HepG2 (cell line): ENCODE measurements around the gene NCOA7. TPM values are rescaled to one million over a fixed set of nuclear protein-coding genes. Genes with fewer than 3 reads are reported as not detected.

Experiments used
- ETV5 ChIP-seq: IDR thresholded peaks from 2 replicates; pipeline ENCODE4 v1.6.1; 2018; ENCODE audit warnings: missing biosample characterization, missing genetic modification reagents, inconsistent platforms, borderline replicate concordance
- HOXD1 ChIP-seq: sonication (generic); formaldehyde crosslinking; IDR thresholded peaks from 2 replicates; pipeline ENCODE4 v1.5.0; 2020; ENCODE audit warnings: missing genetic modification reagents
- KAT2B ChIP-seq: fragments of 150-350 bp; IDR thresholded peaks from 2 replicates; pipeline ENCODE4 v1.6.1; 2014; ENCODE audit warnings: low read depth, low read length, borderline replicate concordance
- KMT2A ChIP-seq: sonication (generic); formaldehyde crosslinking; IDR thresholded peaks from 2 replicates; pipeline ENCODE4 v1.4.0; 2020; ENCODE audit warnings: missing genetic modification reagents
- SOX6 ChIP-seq, 2 experiments: fragments of 450-650 bp in 1 of 2; sonication (generic) in 1 of 2; formaldehyde crosslinking in 1 of 2; IDR thresholded peaks; 2 replicates each; pipeline versions ENCODE4 v1.4.0 to v1.6.1; 2017 to 2020; ENCODE audit warnings: antibody characterized with exemption in 1 of 2, mild to moderate bottlenecking in 1 of 2, missing genetic modification reagents in 1 of 2
- ZKSCAN8 ChIP-seq: IDR thresholded peaks from 2 replicates; pipeline ENCODE4 v1.6.1; 2016; ENCODE audit warnings: borderline replicate concordance, missing genetic modification reagents, missing compliant biosample characterization
- ZNF335 ChIP-seq: sonication (generic); formaldehyde crosslinking; IDR thresholded peaks from 2 replicates; pipeline ENCODE4 v1.4.0; 2020; ENCODE audit warnings: missing genetic modification reagents
- polyA plus RNA-seq, 8 experiments: library from polyadenylated mRNA; depleted of rRNA in 3 of 8; stranded (reverse) in 7 of 8; unstranded in 1 of 8; fragments of >200 nt; fragmentation: Illumina TruSeq in 4 of 8; extraction: Trizol in 4 of 8; gene quantifications; 2 replicates each; pipeline versions ENCODE4 v1.2.1 to v1.2.3, GENCODE V29; 2011 to 2016; ENCODE audit warnings: low read depth in 4 of 8, missing spikeins in 1 of 8, mixed read lengths in 1 of 8; ENCODE audit not compliant: insufficient read depth in 1 of 8
- total RNA-seq, 5 experiments: library from RNA; depleted of rRNA; stranded (reverse); fragments of >200 nt; fragmentation: Illumina TruSeq; extraction: Trizol; gene quantifications; 2 replicates each; pipeline ENCODE4 v1.2.3, GENCODE V29; 2016; ENCODE audit warnings: low read depth in 1 of 5
- TF ChIP-seq, protein P1 (sequence below): sonication (generic); formaldehyde crosslinking; IDR thresholded peaks from 2 replicates; pipeline ENCODE4 v1.4.0; 2020; ENCODE audit warnings: mild to moderate bottlenecking, missing genetic modification reagents
- TF ChIP-seq, protein P2 (sequence below): sonication (generic); formaldehyde crosslinking; IDR thresholded peaks from 2 replicates; pipeline ENCODE4 v1.4.0; 2020; ENCODE audit warnings: missing genetic modification reagents
- TF ChIP-seq, protein P3 (sequence below): sonication (generic); formaldehyde crosslinking; IDR thresholded peaks from 2 replicates; pipeline ENCODE4 v1.4.0; 2020; ENCODE audit warnings: mild to moderate bottlenecking, missing genetic modification reagents
- TF ChIP-seq, protein P4 (sequence below): sonication (generic); formaldehyde crosslinking; IDR thresholded peaks from 2 replicates; pipeline ENCODE4 v1.9.0; 2021; ENCODE audit warnings: missing genetic modification reagents, borderline replicate concordance
- TF ChIP-seq, protein P5 (sequence below): sonication (generic); formaldehyde crosslinking; IDR thresholded peaks from 2 replicates; pipeline ENCODE4 v1.5.0; 2020; ENCODE audit warnings: mild to moderate bottlenecking, missing genetic modification reagents, moderate library complexity
- TF ChIP-seq, protein P6 (sequence below): sonication (generic); formaldehyde crosslinking; IDR thresholded peaks from 2 replicates; pipeline ENCODE4 v1.5.0; 2020; ENCODE audit warnings: mild to moderate bottlenecking, missing genetic modification reagents, borderline replicate concordance

Gene NCOA7
- total and polyA plus RNA-seq, 2 of the 13 experiments (the other 11 are each of a cell fraction or from before 2014, with no cell fraction given), result 13.6 to 20.8 TPM

DNA sequence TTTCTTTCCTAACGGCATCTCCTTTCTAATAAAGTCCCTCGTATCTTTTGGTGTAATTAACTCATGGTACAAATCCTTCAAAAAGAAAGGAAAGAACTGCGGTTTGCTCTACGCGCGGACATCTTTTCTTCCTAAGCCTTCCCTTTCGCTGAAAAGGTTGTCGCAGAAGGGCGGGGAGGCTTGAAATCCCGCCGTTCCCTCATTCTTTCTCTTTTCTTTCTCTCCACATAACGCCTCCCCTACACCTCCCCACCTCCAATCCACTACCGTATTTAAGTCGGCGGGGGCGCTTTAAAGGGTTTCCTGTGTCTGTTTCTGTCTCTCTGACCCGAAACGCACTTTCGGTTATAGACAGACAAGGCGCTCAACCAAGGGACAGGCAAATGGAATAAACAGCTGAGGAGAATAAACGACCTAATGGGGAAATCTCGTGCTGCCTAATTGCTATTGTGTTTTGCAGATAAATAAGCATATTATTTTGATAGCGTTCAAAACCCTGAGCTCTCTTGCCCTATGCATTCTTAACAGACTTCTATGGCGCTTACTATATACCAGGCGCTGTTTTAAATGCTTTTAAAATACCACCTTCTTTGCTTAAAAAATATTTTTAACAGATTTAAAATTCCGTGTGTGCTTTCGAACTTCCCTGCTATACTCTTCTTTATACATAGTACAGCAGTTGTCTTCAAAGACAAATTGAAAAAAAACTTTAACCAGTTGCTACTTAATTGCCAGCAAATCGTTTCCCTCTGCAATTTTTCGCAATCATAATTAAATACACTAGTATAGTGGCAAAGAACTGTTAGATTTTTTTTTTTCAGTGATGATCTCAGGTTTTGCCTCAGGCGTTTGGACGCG lies 43.8 kb upstream of the NCOA7 start (continued):
- TF ChIP-seq ETV5 (CRISPR knock-in tag), result 0 out of 2 replicates have a peak, but pooled peaks have one; percentile 14
- TF ChIP-seq, protein P1, sequence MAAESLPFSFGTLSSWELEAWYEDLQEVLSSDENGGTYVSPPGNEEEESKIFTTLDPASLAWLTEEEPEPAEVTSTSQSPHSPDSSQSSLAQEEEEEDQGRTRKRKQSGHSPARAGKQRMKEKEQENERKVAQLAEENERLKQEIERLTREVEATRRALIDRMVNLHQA, result no peak
- TF ChIP-seq KMT2A (CRISPR knock-in tag), result no peak
- TF ChIP-seq SOX6 (IDR thresholded peaks at IDR 0.05), result no peak
- no peak for TF ChIP-seq SOX6 (CRISPR knock-in tag; IDR thresholded peaks at IDR 0.05)
- TF ChIP-seq, protein P2, sequence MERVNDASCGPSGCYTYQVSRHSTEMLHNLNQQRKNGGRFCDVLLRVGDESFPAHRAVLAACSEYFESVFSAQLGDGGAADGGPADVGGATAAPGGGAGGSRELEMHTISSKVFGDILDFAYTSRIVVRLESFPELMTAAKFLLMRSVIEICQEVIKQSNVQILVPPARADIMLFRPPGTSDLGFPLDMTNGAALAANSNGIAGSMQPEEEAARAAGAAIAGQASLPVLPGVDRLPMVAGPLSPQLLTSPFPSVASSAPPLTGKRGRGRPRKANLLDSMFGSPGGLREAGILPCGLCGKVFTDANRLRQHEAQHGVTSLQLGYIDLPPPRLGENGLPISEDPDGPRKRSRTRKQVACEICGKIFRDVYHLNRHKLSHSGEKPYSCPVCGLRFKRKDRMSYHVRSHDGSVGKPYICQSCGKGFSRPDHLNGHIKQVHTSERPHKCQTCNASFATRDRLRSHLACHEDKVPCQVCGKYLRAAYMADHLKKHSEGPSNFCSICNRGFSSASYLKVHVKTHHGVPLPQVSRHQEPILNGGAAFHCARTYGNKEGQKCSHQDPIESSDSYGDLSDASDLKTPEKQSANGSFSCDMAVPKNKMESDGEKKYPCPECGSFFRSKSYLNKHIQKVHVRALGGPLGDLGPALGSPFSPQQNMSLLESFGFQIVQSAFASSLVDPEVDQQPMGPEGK (CRISPR knock-in tag), result peak; percentile 86
- TF ChIP-seq, protein P3, sequence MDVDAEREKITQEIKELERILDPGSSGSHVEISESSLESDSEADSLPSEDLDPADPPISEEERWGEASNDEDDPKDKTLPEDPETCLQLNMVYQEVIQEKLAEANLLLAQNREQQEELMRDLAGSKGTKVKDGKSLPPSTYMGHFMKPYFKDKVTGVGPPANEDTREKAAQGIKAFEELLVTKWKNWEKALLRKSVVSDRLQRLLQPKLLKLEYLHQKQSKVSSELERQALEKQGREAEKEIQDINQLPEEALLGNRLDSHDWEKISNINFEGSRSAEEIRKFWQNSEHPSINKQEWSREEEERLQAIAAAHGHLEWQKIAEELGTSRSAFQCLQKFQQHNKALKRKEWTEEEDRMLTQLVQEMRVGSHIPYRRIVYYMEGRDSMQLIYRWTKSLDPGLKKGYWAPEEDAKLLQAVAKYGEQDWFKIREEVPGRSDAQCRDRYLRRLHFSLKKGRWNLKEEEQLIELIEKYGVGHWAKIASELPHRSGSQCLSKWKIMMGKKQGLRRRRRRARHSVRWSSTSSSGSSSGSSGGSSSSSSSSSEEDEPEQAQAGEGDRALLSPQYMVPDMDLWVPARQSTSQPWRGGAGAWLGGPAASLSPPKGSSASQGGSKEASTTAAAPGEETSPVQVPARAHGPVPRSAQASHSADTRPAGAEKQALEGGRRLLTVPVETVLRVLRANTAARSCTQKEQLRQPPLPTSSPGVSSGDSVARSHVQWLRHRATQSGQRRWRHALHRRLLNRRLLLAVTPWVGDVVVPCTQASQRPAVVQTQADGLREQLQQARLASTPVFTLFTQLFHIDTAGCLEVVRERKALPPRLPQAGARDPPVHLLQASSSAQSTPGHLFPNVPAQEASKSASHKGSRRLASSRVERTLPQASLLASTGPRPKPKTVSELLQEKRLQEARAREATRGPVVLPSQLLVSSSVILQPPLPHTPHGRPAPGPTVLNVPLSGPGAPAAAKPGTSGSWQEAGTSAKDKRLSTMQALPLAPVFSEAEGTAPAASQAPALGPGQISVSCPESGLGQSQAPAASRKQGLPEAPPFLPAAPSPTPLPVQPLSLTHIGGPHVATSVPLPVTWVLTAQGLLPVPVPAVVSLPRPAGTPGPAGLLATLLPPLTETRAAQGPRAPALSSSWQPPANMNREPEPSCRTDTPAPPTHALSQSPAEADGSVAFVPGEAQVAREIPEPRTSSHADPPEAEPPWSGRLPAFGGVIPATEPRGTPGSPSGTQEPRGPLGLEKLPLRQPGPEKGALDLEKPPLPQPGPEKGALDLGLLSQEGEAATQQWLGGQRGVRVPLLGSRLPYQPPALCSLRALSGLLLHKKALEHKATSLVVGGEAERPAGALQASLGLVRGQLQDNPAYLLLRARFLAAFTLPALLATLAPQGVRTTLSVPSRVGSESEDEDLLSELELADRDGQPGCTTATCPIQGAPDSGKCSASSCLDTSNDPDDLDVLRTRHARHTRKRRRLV, result no peak
- TF ChIP-seq KAT2B, result no peak
- TF ChIP-seq, protein P4, sequence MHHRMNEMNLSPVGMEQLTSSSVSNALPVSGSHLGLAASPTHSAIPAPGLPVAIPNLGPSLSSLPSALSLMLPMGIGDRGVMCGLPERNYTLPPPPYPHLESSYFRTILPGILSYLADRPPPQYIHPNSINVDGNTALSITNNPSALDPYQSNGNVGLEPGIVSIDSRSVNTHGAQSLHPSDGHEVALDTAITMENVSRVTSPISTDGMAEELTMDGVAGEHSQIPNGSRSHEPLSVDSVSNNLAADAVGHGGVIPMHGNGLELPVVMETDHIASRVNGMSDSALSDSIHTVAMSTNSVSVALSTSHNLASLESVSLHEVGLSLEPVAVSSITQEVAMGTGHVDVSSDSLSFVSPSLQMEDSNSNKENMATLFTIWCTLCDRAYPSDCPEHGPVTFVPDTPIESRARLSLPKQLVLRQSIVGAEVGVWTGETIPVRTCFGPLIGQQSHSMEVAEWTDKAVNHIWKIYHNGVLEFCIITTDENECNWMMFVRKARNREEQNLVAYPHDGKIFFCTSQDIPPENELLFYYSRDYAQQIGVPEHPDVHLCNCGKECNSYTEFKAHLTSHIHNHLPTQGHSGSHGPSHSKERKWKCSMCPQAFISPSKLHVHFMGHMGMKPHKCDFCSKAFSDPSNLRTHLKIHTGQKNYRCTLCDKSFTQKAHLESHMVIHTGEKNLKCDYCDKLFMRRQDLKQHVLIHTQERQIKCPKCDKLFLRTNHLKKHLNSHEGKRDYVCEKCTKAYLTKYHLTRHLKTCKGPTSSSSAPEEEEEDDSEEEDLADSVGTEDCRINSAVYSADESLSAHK (CRISPR knock-in tag), result no peak
- TF ChIP-seq ZKSCAN8 (CRISPR knock-in tag), result peak; percentile 42; the same call in 1 of the 2 replicates
- TF ChIP-seq, protein P5, sequence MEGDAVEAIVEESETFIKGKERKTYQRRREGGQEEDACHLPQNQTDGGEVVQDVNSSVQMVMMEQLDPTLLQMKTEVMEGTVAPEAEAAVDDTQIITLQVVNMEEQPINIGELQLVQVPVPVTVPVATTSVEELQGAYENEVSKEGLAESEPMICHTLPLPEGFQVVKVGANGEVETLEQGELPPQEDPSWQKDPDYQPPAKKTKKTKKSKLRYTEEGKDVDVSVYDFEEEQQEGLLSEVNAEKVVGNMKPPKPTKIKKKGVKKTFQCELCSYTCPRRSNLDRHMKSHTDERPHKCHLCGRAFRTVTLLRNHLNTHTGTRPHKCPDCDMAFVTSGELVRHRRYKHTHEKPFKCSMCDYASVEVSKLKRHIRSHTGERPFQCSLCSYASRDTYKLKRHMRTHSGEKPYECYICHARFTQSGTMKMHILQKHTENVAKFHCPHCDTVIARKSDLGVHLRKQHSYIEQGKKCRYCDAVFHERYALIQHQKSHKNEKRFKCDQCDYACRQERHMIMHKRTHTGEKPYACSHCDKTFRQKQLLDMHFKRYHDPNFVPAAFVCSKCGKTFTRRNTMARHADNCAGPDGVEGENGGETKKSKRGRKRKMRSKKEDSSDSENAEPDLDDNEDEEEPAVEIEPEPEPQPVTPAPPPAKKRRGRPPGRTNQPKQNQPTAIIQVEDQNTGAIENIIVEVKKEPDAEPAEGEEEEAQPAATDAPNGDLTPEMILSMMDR, result 0 out of 2 replicates have a peak, but pooled peaks have one; percentile 22
- TF ChIP-seq ZNF335 (CRISPR knock-in tag), result 0 out of 2 replicates have a peak, but pooled peaks have one; percentile 23
- TF ChIP-seq HOXD1, result no peak
- TF ChIP-seq, protein P6, sequence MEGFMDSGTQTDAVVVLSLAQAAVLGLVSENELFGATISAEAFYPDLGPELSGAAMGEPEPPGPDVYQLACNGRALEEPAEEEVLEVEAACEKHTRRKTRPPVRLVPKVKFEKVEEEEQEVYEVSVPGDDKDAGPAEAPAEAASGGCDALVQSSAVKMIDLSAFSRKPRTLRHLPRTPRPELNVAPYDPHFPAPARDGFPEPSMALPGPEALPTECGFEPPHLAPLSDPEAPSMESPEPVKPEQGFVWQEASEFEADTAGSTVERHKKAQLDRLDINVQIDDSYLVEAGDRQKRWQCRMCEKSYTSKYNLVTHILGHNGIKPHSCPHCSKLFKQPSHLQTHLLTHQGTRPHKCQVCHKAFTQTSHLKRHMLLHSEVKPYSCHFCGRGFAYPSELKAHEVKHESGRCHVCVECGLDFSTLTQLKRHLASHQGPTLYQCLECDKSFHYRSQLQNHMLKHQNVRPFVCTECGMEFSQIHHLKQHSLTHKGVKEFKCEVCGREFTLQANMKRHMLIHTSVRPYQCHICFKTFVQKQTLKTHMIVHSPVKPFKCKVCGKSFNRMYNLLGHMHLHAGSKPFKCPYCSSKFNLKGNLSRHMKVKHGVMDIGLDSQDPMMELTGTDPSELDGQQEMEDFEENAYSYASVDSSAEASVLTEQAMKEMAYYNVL (CRISPR knock-in tag), result no peak
